Lower leg skin (tissue), 4 donors: ENCODE results near the gene SMIM10L2A. TPM values are rescaled to one million over a fixed set of nuclear protein-coding genes. Genes with fewer than 3 reads are reported as not detected.
"Not testable (repeated sequence)": the region's sequence is repeated elsewhere in the genome, so short reads cannot be mapped to it uniquely, and the experiment has no call there.

Source experiments
- DNase-seq, 2 donors: peaks; one replicate each; pipeline ENCODE4 v3.0.0-alpha.2; 2019; ENCODE audit warnings: low spot score in 2 of 2
- H3K4me3 ChIP-seq: fragments of 200-600 bp; sonication (generic); 2 replicates; pipeline ENCODE4 v1.5.1; 2017; ENCODE audit warnings: mild to moderate bottlenecking, low read depth; ENCODE audit not compliant: poor library complexity, severe bottlenecking
- POLR2A ChIP-seq, 2 donors: fragments of 450-650 bp; IDR thresholded peaks; one replicate each; pipeline ENCODE4 v1.6.1; 2016 to 2017; ENCODE audit warnings: antibody characterized with exemption in 2 of 2, mild to moderate bottlenecking in 1 of 2, moderate library complexity in 1 of 2
- WGBS, 2 donors: methylation state at CpG; one replicate each; pipeline ENCODE4 v1.1.5; 2018; 5-methylcytosine and 5-hydroxymethylcytosine counted together
- intact Hi-C: fragments of 100-400 bp; cut with DNase I; formaldehyde crosslinking; loops from one replicate; pipeline ENCODE4 v1.15.0; 2023; ENCODE audit warnings: low total_unique reads
- total RNA-seq, 4 donors: library from RNA; depleted of rRNA; stranded (reverse); fragments of >200 nt; gene quantifications; one replicate each; pipeline ENCODE4 v1.1.0, GENCODE V29; 2016
- TF ChIP-seq, protein P1 (sequence below), 3 donors: fragments of 450-650 bp; IDR thresholded peaks; one replicate each; pipeline ENCODE4 v1.5.1; 2016; ENCODE audit warnings: antibody characterized with exemption in 3 of 3, mild to moderate bottlenecking in 3 of 3, moderate library complexity in 2 of 3

Gene SMIM10L2A
- total RNA-seq, 4 donors from 2014 or later: 1.3 to 2.6 (median 1.9) TPM

DNA sequence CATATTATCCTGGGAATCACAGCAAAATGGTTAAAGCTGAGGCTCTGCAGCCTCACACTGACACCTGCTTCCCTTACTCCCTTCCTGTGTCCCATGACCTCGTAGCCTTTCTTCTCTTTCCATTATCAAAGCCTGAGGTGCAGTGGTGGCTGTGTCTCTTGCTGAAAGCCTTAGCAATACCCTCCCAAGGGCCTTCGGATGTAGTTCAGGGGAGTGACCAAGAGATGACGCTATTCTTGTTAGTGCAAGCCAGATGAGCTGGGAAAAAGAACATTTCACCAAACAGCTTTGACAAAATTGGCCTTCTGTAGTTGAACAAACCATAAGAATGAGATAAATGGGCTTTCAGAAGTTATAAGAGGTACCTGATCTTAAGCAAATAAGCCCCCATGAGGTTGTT is 31.6 kb downstream of the SMIM10L2A start:
- intact Hi-C loops: no loop called here
- 45 to 97% methylated on average over 3 of the region's 3 CpGs for WGBS, 2 donors
- no peak for TF ChIP-seq POLR2A (IDR thresholded peaks at IDR 0.05)
- TF ChIP-seq, protein P1, sequence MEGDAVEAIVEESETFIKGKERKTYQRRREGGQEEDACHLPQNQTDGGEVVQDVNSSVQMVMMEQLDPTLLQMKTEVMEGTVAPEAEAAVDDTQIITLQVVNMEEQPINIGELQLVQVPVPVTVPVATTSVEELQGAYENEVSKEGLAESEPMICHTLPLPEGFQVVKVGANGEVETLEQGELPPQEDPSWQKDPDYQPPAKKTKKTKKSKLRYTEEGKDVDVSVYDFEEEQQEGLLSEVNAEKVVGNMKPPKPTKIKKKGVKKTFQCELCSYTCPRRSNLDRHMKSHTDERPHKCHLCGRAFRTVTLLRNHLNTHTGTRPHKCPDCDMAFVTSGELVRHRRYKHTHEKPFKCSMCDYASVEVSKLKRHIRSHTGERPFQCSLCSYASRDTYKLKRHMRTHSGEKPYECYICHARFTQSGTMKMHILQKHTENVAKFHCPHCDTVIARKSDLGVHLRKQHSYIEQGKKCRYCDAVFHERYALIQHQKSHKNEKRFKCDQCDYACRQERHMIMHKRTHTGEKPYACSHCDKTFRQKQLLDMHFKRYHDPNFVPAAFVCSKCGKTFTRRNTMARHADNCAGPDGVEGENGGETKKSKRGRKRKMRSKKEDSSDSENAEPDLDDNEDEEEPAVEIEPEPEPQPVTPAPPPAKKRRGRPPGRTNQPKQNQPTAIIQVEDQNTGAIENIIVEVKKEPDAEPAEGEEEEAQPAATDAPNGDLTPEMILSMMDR (IDR thresholded peaks at IDR 0.05): no peak
- no peak overlapping the region for H3K4me3 ChIP-seq
- no peak for DNase-seq

DNA sequence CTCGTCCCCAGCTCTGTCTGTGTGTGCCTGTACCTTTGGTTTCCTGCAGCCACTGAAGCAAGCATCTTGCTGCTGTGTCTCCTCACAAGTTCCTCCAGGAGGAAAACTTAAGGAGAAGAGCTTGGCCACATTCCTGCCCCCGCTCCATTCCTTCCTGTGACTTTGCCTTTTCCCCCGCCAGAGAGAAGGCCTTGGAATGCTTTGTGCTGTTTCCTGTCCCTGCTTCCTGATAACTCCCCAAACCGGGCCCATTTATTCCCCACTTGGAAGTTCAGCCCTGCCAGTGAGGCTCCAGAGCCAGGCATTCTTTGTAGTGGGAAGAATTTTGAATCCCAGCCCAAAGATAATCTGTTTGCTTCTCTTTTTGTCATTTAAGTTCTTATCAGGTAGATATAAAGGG is 33.1 kb downstream of the SMIM10L2A start:
- DNase-seq: no peak
- no peak for TF ChIP-seq POLR2A (IDR thresholded peaks at IDR 0.05)
- no peak overlapping the region for H3K4me3 ChIP-seq
- intact Hi-C loops: no loop called here
- WGBS, 2 donors: 44 to 46% methylated on average over 4 of the region's 4 CpGs

DNA sequence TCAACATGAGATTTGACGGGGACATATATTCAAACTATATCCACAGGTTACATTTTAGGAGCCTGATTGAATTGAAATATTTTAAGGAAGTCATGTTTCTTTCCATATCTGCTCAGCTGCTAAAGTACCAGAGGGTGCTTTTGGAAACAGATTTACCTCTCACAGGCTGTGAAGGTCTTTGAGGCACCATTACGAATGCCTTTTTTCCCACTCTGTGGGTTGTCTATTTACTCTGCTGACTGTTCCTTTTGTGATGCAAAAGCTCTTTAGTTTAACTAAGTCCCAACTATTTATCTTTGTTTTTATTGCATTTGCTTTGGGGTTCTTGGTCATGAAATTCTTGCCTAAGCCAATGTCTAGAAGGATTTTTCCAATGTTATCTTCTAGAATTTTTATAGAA is 40.0 kb downstream of the SMIM10L2A start:
- H3K4me3 ChIP-seq, intact Hi-C loops, DNase-seq: not testable (repeated sequence)
- 70 to 97% methylated on average over 2 of the region's 2 CpGs for WGBS, 2 donors

DNA sequence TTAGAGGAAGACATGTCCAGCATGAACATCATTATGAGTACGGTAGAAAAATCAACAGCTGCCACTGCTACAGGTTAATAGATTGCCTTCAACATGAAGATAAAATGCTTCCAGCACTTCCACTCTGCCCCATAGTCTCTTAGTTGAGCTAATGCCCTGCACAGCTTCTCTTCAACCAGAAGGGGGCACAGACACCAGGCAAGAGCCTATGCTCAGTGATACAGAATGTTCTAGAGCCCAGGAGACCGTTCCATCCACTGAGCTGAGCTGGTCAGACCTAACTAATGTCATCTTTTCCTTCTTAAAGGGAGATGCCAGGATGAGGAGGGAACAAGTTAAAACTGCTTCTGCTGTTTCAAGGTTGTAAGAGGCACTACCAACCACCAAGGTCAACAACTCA is 42.2 kb downstream of the SMIM10L2A start:
- H3K4me3 ChIP-seq: no peak overlapping the region
- DNase-seq: no peak
- no peak for TF ChIP-seq POLR2A (IDR thresholded peaks at IDR 0.05)
- TF ChIP-seq, protein P1 (IDR thresholded peaks at IDR 0.05): no peak
- 78 to 90% methylated on average over 2 of the region's 2 CpGs for WGBS, 2 donors
- intact Hi-C loops: no loop called here

DNA sequence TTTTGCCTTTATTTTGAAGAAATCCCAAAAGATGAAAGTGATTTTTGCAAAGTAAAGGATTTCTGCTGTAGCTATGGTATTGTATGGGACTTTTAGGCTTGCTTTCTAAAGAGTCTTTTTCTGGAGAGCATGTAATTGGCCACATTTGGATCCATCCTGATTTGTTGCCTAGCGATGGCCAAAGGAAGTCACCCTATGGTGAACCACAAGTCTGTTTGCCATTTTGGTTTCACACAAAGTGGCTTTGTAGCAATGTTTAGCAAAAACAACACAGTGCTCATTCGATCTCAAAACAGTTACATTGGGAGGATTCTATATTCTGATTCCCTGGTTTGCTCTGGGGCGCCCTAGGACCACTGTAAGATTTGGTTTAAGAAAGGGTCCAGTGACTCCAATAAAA is 54.6 kb downstream of the SMIM10L2A start:
- WGBS, 2 donors: 72 to 80% methylated on average over 3 of the region's 3 CpGs
- intact Hi-C loops: no loop called here
- H3K4me3 ChIP-seq: no peak overlapping the region
- no peak for DNase-seq
- no peak for TF ChIP-seq POLR2A (IDR thresholded peaks at IDR 0.05)
- TF ChIP-seq, protein P1 (IDR thresholded peaks at IDR 0.05): no peak

DNA sequence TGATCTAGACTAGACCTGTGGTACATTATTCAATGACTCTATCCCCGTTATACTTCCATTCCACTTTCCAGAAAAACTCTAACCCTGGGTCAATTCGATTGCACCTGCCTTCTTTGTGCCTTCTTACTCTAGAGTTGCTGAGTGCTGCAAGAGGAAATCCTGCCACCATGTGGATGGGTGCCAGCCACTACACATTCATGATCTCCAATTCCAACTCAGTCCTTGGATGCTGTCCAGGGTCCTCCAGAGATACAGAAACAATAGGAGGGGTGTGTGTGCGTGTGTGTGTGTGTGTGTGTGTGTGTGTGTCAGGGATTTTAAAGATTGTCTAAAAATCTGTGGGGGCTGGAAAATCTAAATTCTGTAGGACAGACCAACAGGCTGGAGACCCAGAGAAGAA is 55.8 kb downstream of the SMIM10L2A start:
- TF ChIP-seq, protein P1 (IDR thresholded peaks at IDR 0.05): no peak
- TF ChIP-seq POLR2A (IDR thresholded peaks at IDR 0.05): no peak
- 5 to 13% methylated on average over 3 of the region's 3 CpGs for WGBS, 2 donors
- intact Hi-C loops: no loop called here
- no peak overlapping the region for H3K4me3 ChIP-seq
- DNase-seq: peak in 1 of 2 donors; percentile 21

Other genes with a start within 250 kb of the SMIM10L2A start
- gene ETDA, start 169.9 kb upstream of the SMIM10L2A start, total RNA-seq: not detected
- gene ETDC, start 112.5 kb upstream of the SMIM10L2A start, total RNA-seq: not detected
- 1 to 10 TPM; 6.2 to 8.9 (median 6.6) TPM for gene ZNF75D, start 77.8 kb upstream of the SMIM10L2A start, total RNA-seq
- gene ZNF449, start 77.1 kb upstream of the SMIM10L2A start, total RNA-seq: 1 to 10 TPM; 3.0 to 4.4 (median 4.0) TPM
- gene INTS6L, start 98.7 kb downstream of the SMIM10L2A start, total RNA-seq: 10 to 100 TPM in 1 of 4 donors, 1 to 10 TPM in 3; 7.4 to 10.8 (median 9.0) TPM